ENCODE data around the gene KDM4D.

DNA sequence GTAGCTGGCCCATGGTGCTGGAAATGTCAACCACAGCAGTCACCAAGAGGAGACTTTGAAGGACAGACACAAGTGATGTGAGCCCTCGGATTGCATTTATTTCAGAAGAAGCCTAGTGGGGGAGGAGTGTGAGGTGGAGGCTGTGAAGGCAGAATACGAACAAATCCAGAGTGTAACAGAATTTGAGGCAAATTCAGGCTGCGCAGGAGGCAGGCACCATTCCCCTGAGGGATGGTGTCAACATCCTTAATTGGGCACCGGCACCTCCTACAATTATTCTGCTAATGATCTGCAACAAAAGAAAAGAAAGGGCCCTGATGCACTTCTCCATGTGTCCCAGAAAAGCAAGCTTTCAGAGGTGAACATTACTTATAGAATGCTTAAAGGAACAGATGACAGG, 32.4 kb upstream of the KDM4D start:
- TF ChIP-seq, protein P1, sequence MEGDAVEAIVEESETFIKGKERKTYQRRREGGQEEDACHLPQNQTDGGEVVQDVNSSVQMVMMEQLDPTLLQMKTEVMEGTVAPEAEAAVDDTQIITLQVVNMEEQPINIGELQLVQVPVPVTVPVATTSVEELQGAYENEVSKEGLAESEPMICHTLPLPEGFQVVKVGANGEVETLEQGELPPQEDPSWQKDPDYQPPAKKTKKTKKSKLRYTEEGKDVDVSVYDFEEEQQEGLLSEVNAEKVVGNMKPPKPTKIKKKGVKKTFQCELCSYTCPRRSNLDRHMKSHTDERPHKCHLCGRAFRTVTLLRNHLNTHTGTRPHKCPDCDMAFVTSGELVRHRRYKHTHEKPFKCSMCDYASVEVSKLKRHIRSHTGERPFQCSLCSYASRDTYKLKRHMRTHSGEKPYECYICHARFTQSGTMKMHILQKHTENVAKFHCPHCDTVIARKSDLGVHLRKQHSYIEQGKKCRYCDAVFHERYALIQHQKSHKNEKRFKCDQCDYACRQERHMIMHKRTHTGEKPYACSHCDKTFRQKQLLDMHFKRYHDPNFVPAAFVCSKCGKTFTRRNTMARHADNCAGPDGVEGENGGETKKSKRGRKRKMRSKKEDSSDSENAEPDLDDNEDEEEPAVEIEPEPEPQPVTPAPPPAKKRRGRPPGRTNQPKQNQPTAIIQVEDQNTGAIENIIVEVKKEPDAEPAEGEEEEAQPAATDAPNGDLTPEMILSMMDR (IDR thresholded peaks at IDR 0.05), result no peak
- no peak for TF ChIP-seq POLR2A (IDR thresholded peaks at IDR 0.05)

All from thyroid gland (tissue), 4 donors.